Activated CD4-positive, alpha-beta T cell treated with anti-CD3 and anti-CD28 coated beads, Interleukin-2, amount 10 ng/mL, durations not matched to agents 24 days and 14 days (primary cell): ENCODE measurements around the gene HSPA14. TPM values are rescaled to one million over a fixed set of nuclear protein-coding genes. Genes with fewer than 3 reads are reported as not detected.

Experiments used
- DNase-seq: peaks from one replicate; pipeline ENCODE4 v3.0.0; 2022
- H3K27ac Mint-ChIP-seq: one replicate; pipeline ENCODE4 v1.8.0; 2022; ENCODE audit warnings: mild to moderate bottlenecking, mixed read lengths
- H3K27me3 Mint-ChIP-seq: one replicate; pipeline ENCODE4 v1.8.0; 2022; ENCODE audit warnings: mixed read lengths
- H3K36me3 Mint-ChIP-seq: one replicate; pipeline ENCODE4 v1.8.0; 2022; ENCODE audit warnings: low read depth, mild to moderate bottlenecking, mixed read lengths
- H3K4me1 Mint-ChIP-seq: one replicate; pipeline ENCODE4 v1.8.0; 2021; ENCODE audit warnings: mixed read lengths
- H3K4me3 Mint-ChIP-seq: one replicate; pipeline ENCODE4 v1.8.0; 2022; ENCODE audit warnings: mild to moderate bottlenecking, moderate library complexity, mixed read lengths
- H3K9me3 Mint-ChIP-seq: one replicate; pipeline ENCODE4 v1.8.0; 2021; ENCODE audit warnings: mixed read lengths
- intact Hi-C: fragments of 100-400 bp; cut with micrococcal nuclease; formaldehyde crosslinking; loops from one replicate; pipeline ENCODE4 v1.15.1; 2023
- total RNA-seq: library from RNA; stranded (reverse); gene quantifications from 2 replicates; pipeline ENCODE4 v1.2.3, GENCODE V29; 2022

Gene HSPA14
- total RNA-seq, 1 donor from 2014 or later: 42.0 TPM

GRCh38 chr10:14821635-14822375 is 16.3 kb upstream of the HSPA14 start:
- no peak for DNase-seq
- H3K4me1 Mint-ChIP-seq: peaks cover 12% of the 10 kb centered on the region
- no peak overlapping the region for H3K27ac Mint-ChIP-seq
- intact Hi-C loops: loop anchor here (2.0 to 5.0 kb wide), 3 partner anchors 175 to 625 kb away; no protein-coding TSS in a partner anchor
- no peaks in the 10 kb centered on the region for H3K36me3 Mint-ChIP-seq
- no peaks in the 10 kb centered on the region for H3K9me3 Mint-ChIP-seq
- H3K4me3 Mint-ChIP-seq: no peak overlapping the region
- H3K27me3 Mint-ChIP-seq: peaks cover 12% of the 10 kb centered on the region

- H3K27me3 Mint-ChIP-seq: peaks cover 12% of the 10 kb centered on the region
- no peaks in the 10 kb centered on the region for H3K9me3 Mint-ChIP-seq
- H3K36me3 Mint-ChIP-seq: no peaks in the 10 kb centered on the region
- peak; percentile 79 for DNase-seq
- no peak overlapping the region for H3K4me3 Mint-ChIP-seq
- no peak overlapping the region for H3K27ac Mint-ChIP-seq
- peaks cover 12% of the 10 kb centered on the region for H3K4me1 Mint-ChIP-seq
- intact Hi-C loops: loop anchor here (1.0 to 5.0 kb wide), 4 partner anchors 176 to 626 kb away; no protein-coding TSS in a partner anchor
Observed at GRCh38 chr10:14822879-14823755, 15.0 kb upstream of the HSPA14 start.

GRCh38 chr10:14823966-14824365 is 14.1 kb upstream of the HSPA14 start:
- no peak overlapping the region for H3K27ac Mint-ChIP-seq
- no peaks in the 10 kb centered on the region for H3K9me3 Mint-ChIP-seq
- no peak for DNase-seq
- peaks cover 12% of the 10 kb centered on the region for H3K27me3 Mint-ChIP-seq
- H3K36me3 Mint-ChIP-seq: no peaks in the 10 kb centered on the region
- no peak overlapping the region for H3K4me3 Mint-ChIP-seq
- H3K4me1 Mint-ChIP-seq: peaks cover 12% of the 10 kb centered on the region
- intact Hi-C loops: loop anchor here (1.0 to 5.0 kb wide), 4 partner anchors 177 to 627 kb away; no protein-coding TSS in a partner anchor

- Mint-ChIP-seq H3K4me3 (no peak overlapping the region), H3K27me3 (peaks cover 12% of the 10 kb centered on the region), H3K4me1 (peaks cover 7% of the 10 kb centered on the region), H3K27ac (no peak overlapping the region), H3K9me3 (no peaks in the 10 kb centered on the region), H3K36me3 (no peaks in the 10 kb centered on the region)
- no peak for DNase-seq
- intact Hi-C loops: no loop called here
Observed at GRCh38 chr10:14826076-14826829, 11.9 kb upstream of the HSPA14 start.

- H3K4me1 Mint-ChIP-seq: peaks cover 8% of the 10 kb centered on the region
- intact Hi-C loops: no loop called here
- H3K27ac Mint-ChIP-seq: no peak overlapping the region
Observed at GRCh38 chr10:14833106-14833505, 5.0 kb upstream of the HSPA14 start.

GRCh38 chr10:14836208-14836607 is 1.9 kb upstream of the HSPA14 start:
- no peaks in the 10 kb centered on the region for H3K9me3 Mint-ChIP-seq
- no peak overlapping the region for H3K27ac Mint-ChIP-seq
- H3K4me1 Mint-ChIP-seq: peaks cover 18% of the 10 kb centered on the region
- H3K4me3 Mint-ChIP-seq: no peak overlapping the region
- H3K27me3 Mint-ChIP-seq: no peaks in the 10 kb centered on the region
- DNase-seq: no peak
- peaks cover 21% of the 10 kb centered on the region for H3K36me3 Mint-ChIP-seq
- intact Hi-C loops: loop anchor here (5.0 kb wide), 1 partner anchor 274 kb away; no protein-coding TSS in a partner anchor

More at GRCh38 chr10:14833106-14833505, 5.0 kb upstream of the HSPA14 start:
- no peak for DNase-seq
- Mint-ChIP-seq H3K9me3 (no peaks in the 10 kb centered on the region), H3K4me3 (no peak overlapping the region), H3K36me3 (peaks cover 2% of the 10 kb centered on the region), H3K27me3 (no peaks in the 10 kb centered on the region)

- peak overlapping the region; percentile 92 for H3K4me3 Mint-ChIP-seq
- peaks cover 18% of the 10 kb centered on the region for H3K4me1 Mint-ChIP-seq
- peaks cover 30% of the 10 kb centered on the region for H3K36me3 Mint-ChIP-seq
- no peaks in the 10 kb centered on the region for H3K27me3 Mint-ChIP-seq
- intact Hi-C loops: loop anchor here (5.0 kb wide), 1 partner anchor 275 kb away; no protein-coding TSS in a partner anchor
- peak; percentile 61 for DNase-seq
- no peaks in the 10 kb centered on the region for H3K9me3 Mint-ChIP-seq
- peak overlapping the region; percentile 96 for H3K27ac Mint-ChIP-seq
Observed at GRCh38 chr10:14837003-14837756, 926 bp upstream of the HSPA14 start.

GRCh38 chr10:14838582-14839304 is 637 bp downstream of the HSPA14 start:
- peaks cover 40% of the 10 kb centered on the region for H3K36me3 Mint-ChIP-seq
- peak overlapping the region; percentile 96 for H3K27ac Mint-ChIP-seq
- intact Hi-C loops: loop anchor here (1.0 to 5.0 kb wide), 8 partner anchors 40 to 340 kb away; partner anchors contain the start of genes DCLRE1C, RPP38 and SUV39H2
- no peaks in the 10 kb centered on the region for H3K9me3 Mint-ChIP-seq
- DNase-seq: peak; percentile 79
- peak overlapping the region; percentile 92 for H3K4me3 Mint-ChIP-seq
- H3K27me3 Mint-ChIP-seq: no peaks in the 10 kb centered on the region
- H3K4me1 Mint-ChIP-seq: peaks cover 18% of the 10 kb centered on the region

GRCh38 chr10:14839305-14839695 is 1.2 kb downstream of the HSPA14 start:
- Mint-ChIP-seq H3K4me3 (peak overlapping the region; percentile 92), H3K4me1 (peaks cover 21% of the 10 kb centered on the region), H3K27me3 (no peaks in the 10 kb centered on the region), H3K27ac (peak overlapping the region; percentile 85), H3K36me3 (peaks cover 45% of the 10 kb centered on the region), H3K9me3 (no peaks in the 10 kb centered on the region)
- intact Hi-C loops: loop anchor here (2.0 to 5.0 kb wide), 4 partner anchors 258 to 340 kb away; partner anchors contain the start of gene RPP38
- DNase-seq: peak; percentile 62

- peaks cover 53% of the 10 kb centered on the region for H3K36me3 Mint-ChIP-seq
- intact Hi-C loops: no loop called here
- H3K27ac Mint-ChIP-seq: peak overlapping the region; percentile 28
- peak overlapping the region; percentile 66 for H3K4me3 Mint-ChIP-seq
- no peaks in the 10 kb centered on the region for H3K27me3 Mint-ChIP-seq
- no peak for DNase-seq
- peaks cover 23% of the 10 kb centered on the region for H3K4me1 Mint-ChIP-seq
- H3K9me3 Mint-ChIP-seq: no peaks in the 10 kb centered on the region
Observed at GRCh38 chr10:14840178-14840577, 2.1 kb downstream of the HSPA14 start.

- no peak overlapping the region for H3K27ac Mint-ChIP-seq
- no peaks in the 10 kb centered on the region for H3K9me3 Mint-ChIP-seq
- intact Hi-C loops: no loop called here
- peaks cover 17% of the 10 kb centered on the region for H3K4me1 Mint-ChIP-seq
- H3K4me3 Mint-ChIP-seq: no peak overlapping the region
- no peak for DNase-seq
- H3K27me3 Mint-ChIP-seq: no peaks in the 10 kb centered on the region
- peaks cover 52% of the 10 kb centered on the region for H3K36me3 Mint-ChIP-seq
Observed at GRCh38 chr10:14843327-14843988, 5.4 kb downstream of the HSPA14 start.

GRCh38 chr10:14844948-14845347 is 6.8 kb downstream of the HSPA14 start:
- no peak overlapping the region for H3K27ac Mint-ChIP-seq
- H3K27me3 Mint-ChIP-seq: no peaks in the 10 kb centered on the region
- intact Hi-C loops: no loop called here
- peaks cover 50% of the 10 kb centered on the region for H3K36me3 Mint-ChIP-seq
- DNase-seq: no peak
- H3K9me3 Mint-ChIP-seq: no peaks in the 10 kb centered on the region
- H3K4me3 Mint-ChIP-seq: no peak overlapping the region
- peaks cover 12% of the 10 kb centered on the region for H3K4me1 Mint-ChIP-seq
